ENCODE results near the gene MAPT. TPM values are rescaled to one million over a fixed set of nuclear protein-coding genes. Genes with fewer than 3 reads are reported as not detected.

The MAPT gene
- total RNA-seq, 1 donor from 2014 or later: 5.1 TPM

DNA sequence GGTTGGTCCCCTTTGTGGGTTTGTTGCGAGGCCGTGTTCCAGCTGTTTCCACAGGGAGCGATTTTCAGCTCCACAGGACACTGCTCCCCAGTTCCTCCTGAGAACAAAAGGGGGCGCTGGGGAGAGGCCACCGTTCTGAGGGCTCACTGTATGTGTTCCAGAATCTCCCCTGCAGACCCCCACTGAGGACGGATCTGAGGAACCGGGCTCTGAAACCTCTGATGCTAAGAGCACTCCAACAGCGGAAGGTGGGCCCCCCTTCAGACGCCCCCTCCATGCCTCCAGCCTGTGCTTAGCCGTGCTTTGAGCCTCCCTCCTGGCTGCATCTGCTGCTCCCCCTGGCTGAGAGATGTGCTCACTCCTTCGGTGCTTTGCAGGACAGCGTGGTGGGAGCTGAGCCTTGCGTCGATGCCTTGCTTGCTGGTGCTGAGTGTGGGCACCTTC, 77.4 kb downstream of the MAPT start:
- H3K27me3 ChIP-seq: no peaks in the 10 kb centered on the region
- DNase-seq (no peak), ATAC-seq (no peak)
- no peaks in the 10 kb centered on the region for H3K4me1 ChIP-seq
- H3K4me3 ChIP-seq: no peak overlapping the region
- TF ChIP-seq, protein P1, sequence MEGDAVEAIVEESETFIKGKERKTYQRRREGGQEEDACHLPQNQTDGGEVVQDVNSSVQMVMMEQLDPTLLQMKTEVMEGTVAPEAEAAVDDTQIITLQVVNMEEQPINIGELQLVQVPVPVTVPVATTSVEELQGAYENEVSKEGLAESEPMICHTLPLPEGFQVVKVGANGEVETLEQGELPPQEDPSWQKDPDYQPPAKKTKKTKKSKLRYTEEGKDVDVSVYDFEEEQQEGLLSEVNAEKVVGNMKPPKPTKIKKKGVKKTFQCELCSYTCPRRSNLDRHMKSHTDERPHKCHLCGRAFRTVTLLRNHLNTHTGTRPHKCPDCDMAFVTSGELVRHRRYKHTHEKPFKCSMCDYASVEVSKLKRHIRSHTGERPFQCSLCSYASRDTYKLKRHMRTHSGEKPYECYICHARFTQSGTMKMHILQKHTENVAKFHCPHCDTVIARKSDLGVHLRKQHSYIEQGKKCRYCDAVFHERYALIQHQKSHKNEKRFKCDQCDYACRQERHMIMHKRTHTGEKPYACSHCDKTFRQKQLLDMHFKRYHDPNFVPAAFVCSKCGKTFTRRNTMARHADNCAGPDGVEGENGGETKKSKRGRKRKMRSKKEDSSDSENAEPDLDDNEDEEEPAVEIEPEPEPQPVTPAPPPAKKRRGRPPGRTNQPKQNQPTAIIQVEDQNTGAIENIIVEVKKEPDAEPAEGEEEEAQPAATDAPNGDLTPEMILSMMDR (IDR thresholded peaks at IDR 0.05): no peak
- H3K36me3 ChIP-seq: no peaks in the 10 kb centered on the region
- no peaks in the 10 kb centered on the region for H3K9me3 ChIP-seq
- intact Hi-C loops (cut with DNase I): no loop called here
- H3K27ac ChIP-seq: no peak overlapping the region

DNA sequence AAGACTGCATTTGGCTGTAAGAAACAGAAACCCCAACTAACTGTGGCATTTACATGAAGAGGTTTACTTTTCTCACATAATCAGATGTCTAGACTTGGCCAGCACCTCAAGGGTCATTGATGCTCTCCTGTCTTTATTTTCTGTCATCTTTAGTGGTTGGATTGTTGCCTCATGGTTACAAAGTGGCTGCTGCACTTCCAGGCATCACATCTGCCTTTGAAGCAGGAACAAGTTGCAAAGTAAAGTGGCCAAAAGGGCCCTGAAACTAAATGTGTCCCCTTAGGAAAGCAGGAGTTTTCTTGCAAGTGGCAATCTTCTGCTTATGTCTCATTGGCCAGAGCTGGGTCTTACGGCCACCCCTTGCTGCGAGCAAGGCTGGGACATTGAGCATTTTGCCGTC, 78.2 kb downstream of the MAPT start:
- TF ChIP-seq, protein P1 (IDR thresholded peaks at IDR 0.05): no peak
- intact Hi-C loops (cut with DNase I): no loop called here
- no peaks in the 10 kb centered on the region for H3K9me3 ChIP-seq
- no peak overlapping the region for H3K27ac ChIP-seq
- no peaks in the 10 kb centered on the region for H3K4me1 ChIP-seq
- no peaks in the 10 kb centered on the region for H3K27me3 ChIP-seq
- ATAC-seq: no peak
- no peak for DNase-seq
- no peak overlapping the region for H3K4me3 ChIP-seq
- H3K36me3 ChIP-seq: no peaks in the 10 kb centered on the region

DNA sequence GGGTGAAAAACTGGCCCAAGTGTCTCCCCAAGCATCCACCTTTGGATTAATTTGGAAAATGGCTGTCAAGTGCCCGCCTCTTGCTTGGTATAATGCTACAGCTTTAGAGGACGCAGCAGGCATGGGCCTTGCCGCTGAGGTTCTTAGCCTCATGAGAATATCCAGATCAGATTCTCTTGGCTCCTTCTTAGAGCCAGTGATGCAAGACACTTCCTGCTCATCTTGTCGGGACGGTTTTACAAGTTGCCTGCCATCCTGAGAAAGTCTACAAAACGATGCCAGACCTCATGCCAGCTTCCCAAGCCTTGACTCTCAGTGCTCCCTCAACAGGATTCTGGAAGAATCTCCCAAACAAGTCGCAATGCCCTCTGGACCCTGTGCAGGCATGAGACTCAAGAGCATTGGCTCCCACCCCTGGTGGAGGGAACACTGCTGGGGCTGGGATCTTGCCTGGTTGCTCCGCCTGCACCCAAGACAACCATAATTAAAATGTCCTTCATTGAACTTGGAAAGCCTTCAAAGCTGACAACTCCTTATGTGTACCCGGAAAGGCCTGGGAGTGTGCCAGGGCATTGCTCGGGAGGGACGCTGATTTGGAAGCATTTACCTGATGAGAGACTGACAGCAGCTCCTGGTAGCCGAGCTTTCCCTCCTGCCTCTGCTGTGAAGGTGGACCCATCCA, 78.9 kb downstream of the MAPT start:
- Histone ChIP-seq H3K4me3 (no peak overlapping the region), H3K36me3 (no peaks in the 10 kb centered on the region), H3K4me1 (no peaks in the 10 kb centered on the region), H3K27me3 (no peaks in the 10 kb centered on the region), H3K9me3 (no peaks in the 10 kb centered on the region), H3K27ac (no peak overlapping the region)
- TF ChIP-seq, protein P1 (IDR thresholded peaks at IDR 0.05): no peak
- ATAC-seq (no peak), DNase-seq (no peak)
- intact Hi-C loops (cut with DNase I): no loop called here

DNA sequence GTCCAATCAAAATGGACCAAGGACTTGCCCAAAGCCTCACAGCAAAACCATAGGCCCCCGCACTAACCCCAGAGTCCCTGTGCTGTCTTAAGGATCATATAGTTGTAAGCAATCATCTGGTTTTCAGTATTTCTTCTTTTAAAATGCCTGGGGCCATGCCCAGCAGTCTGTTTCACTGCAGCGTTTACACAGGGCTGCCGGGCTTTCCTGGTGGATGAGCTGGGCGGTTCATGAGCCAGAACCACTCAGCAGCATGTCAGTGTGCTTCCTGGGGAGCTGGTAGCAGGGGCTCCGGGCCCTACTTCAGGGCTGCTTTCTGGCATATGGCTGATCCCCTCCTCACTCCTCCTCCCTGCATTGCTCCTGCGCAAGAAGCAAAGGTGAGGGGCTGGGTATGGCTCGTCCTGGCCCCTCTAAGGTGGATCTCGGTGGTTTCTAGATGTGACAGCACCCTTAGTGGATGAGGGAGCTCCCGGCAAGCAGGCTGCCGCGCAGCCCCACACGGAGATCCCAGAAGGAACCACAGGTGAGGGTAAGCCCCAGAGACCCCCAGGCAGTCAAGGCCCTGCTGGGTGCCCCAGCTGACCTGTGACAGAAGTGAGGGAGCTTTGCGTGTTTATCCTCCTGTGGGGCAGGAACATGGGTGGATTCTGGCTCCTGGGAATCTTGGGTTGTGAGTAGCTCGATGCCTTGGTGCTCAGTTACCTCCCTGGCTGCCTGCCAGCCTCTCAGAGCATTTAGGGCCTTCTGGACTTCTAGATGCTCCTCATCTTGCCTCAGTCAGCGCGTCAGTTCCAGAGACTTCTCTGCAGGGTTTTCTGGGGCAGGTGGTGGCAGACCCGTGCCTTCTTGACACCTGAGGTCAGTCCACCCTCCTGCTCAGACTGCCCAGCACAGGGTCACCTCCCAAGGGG, 79.8 kb downstream of the MAPT start:
- TF ChIP-seq, protein P1 (IDR thresholded peaks at IDR 0.05): no peak
- ATAC-seq (peak; percentile 8), DNase-seq (no peak)
- intact Hi-C loops (cut with DNase I): no loop called here
- Histone ChIP-seq H3K4me3 (no peak overlapping the region), H3K27ac (no peak overlapping the region), H3K27me3 (no peaks in the 10 kb centered on the region), H3K36me3 (no peaks in the 10 kb centered on the region), H3K4me1 (no peaks in the 10 kb centered on the region), H3K9me3 (no peaks in the 10 kb centered on the region)

DNA sequence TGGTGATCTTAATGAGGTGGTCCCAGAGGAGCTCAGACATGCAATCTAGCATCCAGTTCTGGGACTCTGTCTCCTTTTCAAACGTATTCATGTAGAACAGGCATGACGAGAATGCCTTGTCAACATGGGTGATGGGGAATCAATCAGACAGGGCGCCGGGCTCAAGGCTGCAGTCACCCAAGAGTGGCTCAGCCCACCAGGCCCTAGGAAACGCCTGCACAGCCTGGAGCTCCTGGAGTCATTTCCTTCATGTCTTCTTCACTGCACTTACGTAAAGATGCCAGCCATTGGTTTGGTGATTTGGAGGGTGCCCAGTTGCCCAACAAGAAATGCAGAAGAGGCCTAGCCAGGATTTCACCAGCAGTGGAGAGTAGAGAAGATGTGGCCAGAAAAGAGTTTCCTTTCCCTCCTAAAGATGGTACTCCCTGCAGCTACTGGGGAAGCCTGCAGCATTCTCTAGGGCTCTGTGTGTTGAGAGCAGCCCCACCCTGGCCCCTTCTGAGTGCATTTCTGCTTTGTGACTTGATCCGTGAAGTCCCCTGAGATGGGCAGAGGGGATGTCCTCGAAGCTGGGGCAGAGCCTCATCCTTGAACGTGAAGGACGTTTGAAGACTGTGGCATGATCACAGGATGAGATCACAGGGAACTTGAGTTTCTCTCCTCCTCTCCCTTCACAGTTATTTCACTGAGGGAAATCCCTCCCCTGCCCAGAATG, 80.7 kb downstream of the MAPT start:
- DNase-seq: no peak
- Histone ChIP-seq H3K27ac (no peak overlapping the region), H3K4me3 (no peak overlapping the region), H3K9me3 (no peaks in the 10 kb centered on the region), H3K27me3 (no peaks in the 10 kb centered on the region), H3K4me1 (no peaks in the 10 kb centered on the region), H3K36me3 (no peaks in the 10 kb centered on the region)
- ATAC-seq: no peak
- intact Hi-C loops (cut with DNase I): no loop called here
- TF ChIP-seq, protein P1 (IDR thresholded peaks at IDR 0.05): no peak
